ENCODE data around the gene ELFN2.

ELFN2 gene

DNA sequence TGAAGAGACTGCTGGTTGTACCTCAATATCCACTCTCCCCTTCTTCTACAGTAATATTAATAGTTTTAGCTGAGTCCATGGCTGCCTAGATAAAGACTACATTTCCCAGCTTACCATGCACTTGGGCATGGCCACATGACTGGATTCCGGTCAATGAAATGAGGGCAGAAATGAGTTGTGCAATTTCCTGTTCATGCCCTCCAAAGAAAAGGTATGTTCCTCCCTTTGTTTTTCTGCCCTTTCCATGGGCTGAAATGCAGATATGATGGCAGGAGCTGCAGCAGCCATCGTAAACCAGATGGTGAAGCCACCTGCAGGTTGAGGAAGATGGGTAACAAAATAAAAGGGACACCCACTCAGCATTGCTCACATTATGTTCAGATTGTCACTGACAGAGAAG is 15.3 kb upstream of the ELFN2 start:
- DNase-seq, result peak; percentile 33
- H3K27ac ChIP-seq, result no peak overlapping the region
- TF ChIP-seq, protein P1, sequence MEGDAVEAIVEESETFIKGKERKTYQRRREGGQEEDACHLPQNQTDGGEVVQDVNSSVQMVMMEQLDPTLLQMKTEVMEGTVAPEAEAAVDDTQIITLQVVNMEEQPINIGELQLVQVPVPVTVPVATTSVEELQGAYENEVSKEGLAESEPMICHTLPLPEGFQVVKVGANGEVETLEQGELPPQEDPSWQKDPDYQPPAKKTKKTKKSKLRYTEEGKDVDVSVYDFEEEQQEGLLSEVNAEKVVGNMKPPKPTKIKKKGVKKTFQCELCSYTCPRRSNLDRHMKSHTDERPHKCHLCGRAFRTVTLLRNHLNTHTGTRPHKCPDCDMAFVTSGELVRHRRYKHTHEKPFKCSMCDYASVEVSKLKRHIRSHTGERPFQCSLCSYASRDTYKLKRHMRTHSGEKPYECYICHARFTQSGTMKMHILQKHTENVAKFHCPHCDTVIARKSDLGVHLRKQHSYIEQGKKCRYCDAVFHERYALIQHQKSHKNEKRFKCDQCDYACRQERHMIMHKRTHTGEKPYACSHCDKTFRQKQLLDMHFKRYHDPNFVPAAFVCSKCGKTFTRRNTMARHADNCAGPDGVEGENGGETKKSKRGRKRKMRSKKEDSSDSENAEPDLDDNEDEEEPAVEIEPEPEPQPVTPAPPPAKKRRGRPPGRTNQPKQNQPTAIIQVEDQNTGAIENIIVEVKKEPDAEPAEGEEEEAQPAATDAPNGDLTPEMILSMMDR (IDR thresholded peaks at IDR 0.05; ENCODE audit: low read depth, low read length, missing control alignments), result no peak
- in situ Hi-C loops (cut with HindIII; ENCODE audit: low pct_ligation_motif_present, low sequenced_read_pairs), result no loop called here
- H3K36me3 ChIP-seq (replicated peaks), result no peaks in the 10 kb centered on the region
- no peak overlapping the region for H3K4me3 ChIP-seq (ENCODE audit: low read depth, low read length)
- no peaks in the 10 kb centered on the region for H3K27me3 ChIP-seq (replicated peaks)

DNA sequence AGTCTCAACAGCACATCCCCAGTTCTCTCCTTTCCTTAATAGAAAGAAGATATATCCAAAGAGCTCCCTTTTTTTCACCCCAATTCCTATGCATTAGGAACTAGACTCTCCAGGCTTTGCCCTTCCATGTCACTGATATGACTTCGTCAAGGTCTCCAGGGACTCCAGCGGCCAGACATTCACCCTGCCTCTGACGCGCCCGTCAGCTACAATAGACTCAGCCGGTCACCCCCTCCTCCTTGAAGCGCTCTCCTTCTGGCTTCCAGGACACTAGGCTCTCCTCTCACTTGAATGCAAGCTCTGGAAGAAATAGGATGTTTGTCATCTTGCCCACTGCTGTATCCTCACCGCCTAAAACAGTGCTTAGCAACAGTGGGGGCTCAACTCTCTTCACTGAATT is 14.9 kb upstream of the ELFN2 start:
- no peak overlapping the region for H3K4me3 ChIP-seq (ENCODE audit: low read depth, low read length)
- H3K27ac ChIP-seq, result no peak overlapping the region
- in situ Hi-C loops (cut with HindIII; ENCODE audit: low pct_ligation_motif_present, low sequenced_read_pairs), result no loop called here
- no peak for DNase-seq
- H3K36me3 ChIP-seq (replicated peaks), result no peaks in the 10 kb centered on the region
- no peaks in the 10 kb centered on the region for H3K27me3 ChIP-seq (replicated peaks)
- TF ChIP-seq, protein P1 (IDR thresholded peaks at IDR 0.05; ENCODE audit: low read depth, low read length, missing control alignments), result no peak

DNA sequence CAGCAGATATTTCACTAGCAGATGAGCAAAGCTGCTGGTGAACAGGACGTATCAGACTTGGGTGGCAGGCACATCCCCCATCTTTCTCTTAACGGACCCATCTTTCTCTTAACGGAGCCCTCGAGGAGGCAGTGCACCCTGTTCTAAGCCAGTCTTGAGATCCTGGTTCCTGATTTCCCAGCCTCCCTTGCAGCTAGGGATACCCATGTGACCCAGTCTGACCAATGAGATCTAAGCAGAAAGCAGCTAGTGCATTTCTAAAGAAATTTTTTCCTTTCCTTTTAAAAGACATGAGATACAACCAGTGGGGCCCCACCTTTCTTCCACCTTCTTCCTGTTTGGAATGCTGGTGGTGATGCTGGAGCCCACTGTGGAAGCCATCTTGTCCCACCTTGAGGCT is 13.6 kb upstream of the ELFN2 start:
- DNase-seq, result no peak
- Histone ChIP-seq H3K27ac (no peak overlapping the region), H3K4me3 (ENCODE audit: low read depth, low read length) (no peak overlapping the region), H3K36me3 (replicated peaks) (no peaks in the 10 kb centered on the region), H3K27me3 (replicated peaks) (no peaks in the 10 kb centered on the region)
- in situ Hi-C loops (cut with HindIII; ENCODE audit: low pct_ligation_motif_present, low sequenced_read_pairs), result no loop called here
- TF ChIP-seq, protein P1 (IDR thresholded peaks at IDR 0.05; ENCODE audit: low read depth, low read length, missing control alignments), result no peak

DNA sequence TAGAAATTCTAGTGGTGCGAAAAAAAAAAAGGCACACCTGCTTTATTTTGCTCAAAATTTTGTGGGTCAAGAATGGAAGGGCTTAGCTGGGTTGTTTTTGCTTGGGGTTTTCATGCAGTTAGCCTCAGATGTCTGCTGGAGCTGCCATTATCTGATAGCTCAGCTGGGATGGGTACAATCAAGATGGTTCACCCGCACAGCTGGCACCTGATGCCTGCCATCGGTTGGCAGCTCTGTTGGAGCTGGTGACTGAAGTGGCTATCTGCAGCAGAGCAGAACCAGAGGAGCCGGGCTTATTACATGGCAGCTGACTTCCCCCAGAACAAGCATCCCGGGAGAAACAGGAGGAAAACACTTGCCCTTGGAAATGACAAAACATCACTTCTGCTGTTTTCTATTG is 12.1 kb upstream of the ELFN2 start:
- Histone ChIP-seq H3K4me3 (ENCODE audit: low read depth, low read length) (no peak overlapping the region), H3K36me3 (replicated peaks) (no peaks in the 10 kb centered on the region), H3K27me3 (replicated peaks) (no peaks in the 10 kb centered on the region), H3K27ac (no peak overlapping the region)
- DNase-seq, result no peak
- in situ Hi-C loops (cut with HindIII; ENCODE audit: low pct_ligation_motif_present, low sequenced_read_pairs), result no loop called here
- TF ChIP-seq, protein P1 (IDR thresholded peaks at IDR 0.05; ENCODE audit: low read depth, low read length, missing control alignments), result no peak

DNA sequence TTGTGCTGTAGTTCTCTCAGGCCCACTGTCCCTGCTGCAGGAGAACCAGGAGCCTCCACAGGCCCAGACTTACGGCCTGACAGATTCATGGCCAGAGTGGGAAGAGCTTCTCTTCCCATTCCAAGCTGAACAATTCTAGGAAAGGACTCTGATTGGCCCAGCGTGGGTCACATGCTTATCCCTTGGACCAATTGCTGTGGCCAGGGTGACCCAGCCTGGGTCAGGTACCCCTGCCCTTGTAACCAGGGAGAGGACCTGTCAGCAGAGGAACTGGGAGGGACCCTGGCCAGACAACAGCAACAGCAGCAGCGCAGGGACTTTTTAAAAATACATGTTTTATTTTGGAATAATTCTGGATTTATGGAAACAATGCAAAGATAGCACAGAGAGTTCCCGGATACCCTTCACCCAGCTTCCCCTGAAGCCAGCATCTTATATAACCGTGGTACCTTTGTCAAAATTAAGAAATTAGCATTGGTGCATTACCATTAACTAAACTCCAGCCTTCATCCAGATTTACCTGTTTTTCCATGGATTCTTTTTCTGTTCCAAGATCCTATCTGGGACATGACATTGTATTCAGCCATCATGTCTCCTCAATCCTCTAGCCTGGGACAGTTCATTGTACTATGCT is 8.8 kb upstream of the ELFN2 start:
- in situ Hi-C loops (cut with HindIII; ENCODE audit: low pct_ligation_motif_present, low sequenced_read_pairs), result no loop called here
- Histone ChIP-seq H3K4me3 (ENCODE audit: low read depth, low read length) (no peak overlapping the region), H3K27ac (no peak overlapping the region), H3K27me3 (replicated peaks) (no peaks in the 10 kb centered on the region), H3K36me3 (replicated peaks) (no peaks in the 10 kb centered on the region)
- DNase-seq, result no peak
- TF ChIP-seq, protein P1 (IDR thresholded peaks at IDR 0.05; ENCODE audit: low read depth, low read length, missing control alignments), result no peak

DNA sequence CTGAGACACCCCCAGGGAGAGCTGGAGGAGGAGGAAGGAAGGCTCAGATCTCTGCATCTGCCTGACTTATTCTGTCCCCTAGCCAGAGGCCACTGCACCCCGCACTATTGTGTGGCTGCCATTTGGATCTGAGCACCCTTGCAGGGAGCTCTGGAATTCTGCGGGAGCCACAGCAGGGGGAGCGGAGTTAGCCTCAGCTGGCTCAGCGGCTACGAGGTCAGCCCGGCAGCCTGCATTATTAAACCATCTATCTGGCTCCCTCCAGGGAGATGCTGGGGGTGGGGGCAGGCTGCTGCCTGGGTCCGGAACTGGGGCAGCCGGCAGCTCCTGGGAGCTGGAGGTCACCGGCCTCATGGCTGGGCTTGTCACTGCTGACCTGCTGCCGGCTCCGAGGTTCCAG is 6.5 kb upstream of the ELFN2 start:
- in situ Hi-C loops (cut with HindIII; ENCODE audit: low pct_ligation_motif_present, low sequenced_read_pairs), result no loop called here
- H3K4me3 ChIP-seq (ENCODE audit: low read depth, low read length), result no peak overlapping the region
- TF ChIP-seq, protein P1 (IDR thresholded peaks at IDR 0.05; ENCODE audit: low read depth, low read length, missing control alignments), result no peak
- no peaks in the 10 kb centered on the region for H3K27me3 ChIP-seq (replicated peaks)
- no peaks in the 10 kb centered on the region for H3K36me3 ChIP-seq (replicated peaks)
- DNase-seq, result no peak
- no peak overlapping the region for H3K27ac ChIP-seq

Data from brain microvascular endothelial cell (primary cell).